Peyer's patch (tissue), 4 donors: ENCODE results near the gene HDGF. TPM values are rescaled to one million over a fixed set of nuclear protein-coding genes. Genes with fewer than 3 reads are reported as not detected.

ENCODE experiments used
- DNase-seq, 3 donors: peaks; one replicate each; pipeline ENCODE4 v3.0.0-alpha.2; 2017 to 2019
- H3K27ac ChIP-seq, 4 donors: fragments of 200-600 bp; sonication (generic); one replicate each; pipeline ENCODE4 v1.5.1; 2016 to 2019
- H3K27me3 ChIP-seq, 2 donors: fragments of 200-600 bp; sonication (generic); one replicate each; pipeline ENCODE4 v1.5.1; 2019
- H3K36me3 ChIP-seq, 3 donors: fragments of 200-600 bp; sonication (generic); one replicate each; pipeline ENCODE4 v1.5.1; 2016 to 2019
- H3K4me1 ChIP-seq, 4 donors: fragments of 200-600 bp; sonication (generic); one replicate each; pipeline ENCODE4 v1.5.1; 2016 to 2019
- H3K4me3 ChIP-seq, 4 donors: fragments of 200-600 bp; sonication (generic); 1 replicate in 3 of 4; 2 replicates in 1 of 4; pipeline ENCODE4 v1.5.1; 2016 to 2019; ENCODE audit warnings: mild to moderate bottlenecking in 1 of 4
- H3K9me3 ChIP-seq, 4 donors: fragments of 200-600 bp; sonication (generic); one replicate each; pipeline ENCODE4 v1.5.1; 2016 to 2019; ENCODE audit warnings: mild to moderate bottlenecking in 1 of 4
- CTCF ChIP-seq, 6 experiments: fragments of 450-650 bp in 4 of 6; fragments of 200-600 bp in 2 of 6; sonication (generic) in 1 of 6; IDR thresholded peaks; one replicate each; pipeline ENCODE4 v1.5.1; 2017 to 2019; ENCODE audit warnings: antibody characterized with exemption in 6 of 6, mild to moderate bottlenecking in 3 of 6, moderate library complexity in 1 of 6
- POLR2A ChIP-seq, 2 donors: fragments of 450-650 bp; IDR thresholded peaks; one replicate each; pipeline ENCODE4 v1.5.1; 2017; ENCODE audit warnings: antibody characterized with exemption in 2 of 2, mild to moderate bottlenecking in 2 of 2, moderate library complexity in 2 of 2
- total RNA-seq, 4 donors: library from RNA; depleted of rRNA; stranded (reverse); fragments of >200 nt; gene quantifications; one replicate each; pipeline ENCODE4 v1.1.0, GENCODE V29; 2016

Gene HDGF
- total RNA-seq, 4 donors from 2014 or later, result 234 to 309 (median 281) TPM

- Histone ChIP-seq H3K9me3 (no peaks in the 10 kb centered on the region), H3K4me1 (peaks cover 0 to 16% (median 0%) of the 10 kb centered on the region in 4 donors), H3K27me3 (no peaks in the 10 kb centered on the region), H3K27ac (no peak overlapping the region), H3K36me3 (no peaks in the 10 kb centered on the region), H3K4me3 (no peak overlapping the region)
- DNase-seq, result no peak
- TF ChIP-seq POLR2A (IDR thresholded peaks at IDR 0.05) (no peak), CTCF (IDR thresholded peaks at IDR 0.05) (no peak)
Measured at GRCh38 chr1:156712626-156713025, 38.8 kb downstream of the HDGF start.

DNA sequence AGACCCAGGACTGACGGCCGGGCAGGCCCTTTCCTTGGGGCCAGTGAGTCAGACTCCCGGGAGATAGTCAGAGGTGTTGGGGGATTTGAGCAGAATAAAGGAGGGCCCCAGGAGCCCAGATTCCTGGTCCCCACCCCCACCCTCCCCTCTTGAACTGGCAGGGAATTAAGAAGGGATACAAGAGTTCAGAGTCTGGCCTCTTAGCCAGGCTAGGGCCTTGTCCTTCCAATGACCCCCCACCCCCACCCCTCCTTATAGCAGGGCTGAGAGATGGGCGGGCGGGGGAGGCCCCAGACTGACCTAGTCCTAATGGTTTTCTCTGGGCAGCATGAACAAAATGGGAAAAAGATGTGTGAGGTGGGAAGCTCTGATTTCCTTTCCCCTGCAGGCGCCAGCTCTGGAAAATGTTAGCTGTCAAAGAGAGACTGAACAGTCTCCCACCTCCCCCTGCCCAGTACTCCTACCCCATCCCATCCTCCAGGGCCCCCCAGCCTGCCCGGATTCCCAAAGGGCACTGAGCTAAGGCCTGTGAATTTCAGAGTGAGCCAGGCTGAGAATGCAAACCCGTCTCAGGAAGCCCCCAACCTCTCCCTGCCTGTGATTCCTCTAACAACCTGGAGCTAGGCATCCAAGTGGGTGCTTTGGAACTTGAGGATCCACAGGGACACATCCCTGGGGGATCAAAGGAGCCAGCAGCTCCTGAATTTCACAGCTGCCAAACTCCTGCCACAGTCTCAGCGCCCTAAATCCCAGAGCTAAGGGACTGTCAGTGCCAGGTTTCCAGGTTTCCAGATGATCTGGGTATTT is 40.3 kb downstream of the HDGF start:
- no peak for TF ChIP-seq POLR2A (IDR thresholded peaks at IDR 0.05)
- no peak for TF ChIP-seq CTCF (IDR thresholded peaks at IDR 0.05)
- Histone ChIP-seq H3K4me3 (no peak overlapping the region), H3K36me3 (no peaks in the 10 kb centered on the region), H3K27me3 (no peaks in the 10 kb centered on the region), H3K4me1 (peaks cover 0 to 24% (median 5%) of the 10 kb centered on the region in 4 donors), H3K9me3 (no peaks in the 10 kb centered on the region), H3K27ac (no peak overlapping the region)
- DNase-seq, result no peak

DNA sequence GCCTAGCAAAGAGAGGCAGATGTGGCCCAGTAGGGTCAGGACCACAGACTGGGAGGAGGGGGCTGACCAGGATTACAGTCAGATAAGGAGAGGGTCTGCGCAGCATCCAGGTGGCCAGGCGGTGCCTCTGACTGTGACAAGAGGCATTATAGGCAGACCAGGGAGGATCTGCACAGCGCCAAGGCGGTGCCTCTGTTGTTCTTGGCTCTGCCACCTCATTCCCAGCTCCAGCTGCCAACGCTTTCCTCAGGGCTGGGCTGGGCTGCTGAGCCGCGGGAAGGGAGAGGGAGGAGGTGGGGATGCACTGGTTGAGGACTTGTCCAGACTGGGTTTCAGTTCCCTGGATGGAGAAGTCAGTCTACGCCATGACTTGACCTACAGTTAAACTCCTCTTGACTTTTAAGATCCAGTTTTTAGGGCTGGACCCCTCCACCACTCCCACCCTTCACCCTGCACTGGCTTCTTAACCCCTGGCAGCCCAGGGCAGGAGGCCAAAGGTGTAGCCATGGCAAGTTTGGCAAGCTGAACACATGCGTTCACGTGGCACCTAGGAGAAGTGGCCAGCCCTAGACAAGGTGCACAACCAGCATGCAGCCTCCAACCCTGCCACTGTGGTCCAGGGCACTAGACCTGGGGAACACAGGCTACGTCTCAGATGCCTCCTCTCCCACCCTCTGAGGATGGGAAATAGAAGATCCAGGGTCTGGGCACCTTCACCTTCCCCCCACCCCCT is 41.6 kb downstream of the HDGF start:
- H3K4me3 ChIP-seq, result no peak overlapping the region
- H3K9me3 ChIP-seq, result no peaks in the 10 kb centered on the region
- no peak overlapping the region for H3K27ac ChIP-seq
- no peak for DNase-seq
- TF ChIP-seq CTCF (IDR thresholded peaks at IDR 0.05) (no peak), POLR2A (IDR thresholded peaks at IDR 0.05) (no peak)
- peaks cover 7 to 37% (median 16%) of the 10 kb centered on the region in 4 donors for H3K4me1 ChIP-seq
- H3K27me3 ChIP-seq, result no peaks in the 10 kb centered on the region
- no peaks in the 10 kb centered on the region for H3K36me3 ChIP-seq

- Histone ChIP-seq H3K4me3 (no peak overlapping the region), H3K4me1 (peaks cover 7 to 42% (median 22%) of the 10 kb centered on the region in 4 donors), H3K9me3 (no peaks in the 10 kb centered on the region), H3K27me3 (no peaks in the 10 kb centered on the region), H3K27ac (no peak overlapping the region), H3K36me3 (no peaks in the 10 kb centered on the region)
- DNase-seq, result no peak
- TF ChIP-seq POLR2A (IDR thresholded peaks at IDR 0.05) (no peak), CTCF (IDR thresholded peaks at IDR 0.05) (no peak)
Measured at GRCh38 chr1:156709031-156709430, 42.4 kb downstream of the HDGF start.

- H3K4me1 ChIP-seq, result peaks cover 7 to 42% (median 22%) of the 10 kb centered on the region in 4 donors
- no peak overlapping the region for H3K27ac ChIP-seq
- H3K4me3 ChIP-seq, result no peak overlapping the region
Measured at GRCh38 chr1:156708218-156708661, 43.2 kb downstream of the HDGF start.

More at GRCh38 chr1:156708218-156708661, 43.2 kb downstream of the HDGF start:
- DNase-seq, result no peak
- Histone ChIP-seq H3K9me3 (no peaks in the 10 kb centered on the region), H3K36me3 (no peaks in the 10 kb centered on the region), H3K27me3 (no peaks in the 10 kb centered on the region)
- no peak for TF ChIP-seq CTCF (IDR thresholded peaks at IDR 0.05)
- no peak for TF ChIP-seq POLR2A (IDR thresholded peaks at IDR 0.05)
